Frontal cortex (tissue), 4 donors: ENCODE data around the gene ITPR1. TPM values are rescaled to one million over a fixed set of nuclear protein-coding genes. Genes with fewer than 3 reads are reported as not detected.
"Not testable (repeated sequence)": the region's sequence is repeated elsewhere in the genome, so short reads cannot be mapped to it uniquely, and the experiment has no call there.

Source experiments
- DNase-seq, 2 donors: peaks; one replicate each; pipeline ENCODE4 v3.0.0; 2012; ENCODE audit warnings: low spot score in 2 of 2
- FAIRE-seq: peaks from 2 replicates; lab custom pipeline; 2012; peaks lifted over from hg19 to GRCh38; lab: Jason Lieb, UNC
- total RNA-seq: library from RNA; depleted of rRNA; stranded (reverse); fragments of >200 nt; gene quantifications from one replicate; pipeline ENCODE4 v1.2.3, GENCODE V29; 2014
- donor health status: control.
- donor health status: control.
- donor health status: control.

The ITPR1 gene
- total RNA-seq, 1 donor from 2014 or later = 70.9 TPM

DNA sequence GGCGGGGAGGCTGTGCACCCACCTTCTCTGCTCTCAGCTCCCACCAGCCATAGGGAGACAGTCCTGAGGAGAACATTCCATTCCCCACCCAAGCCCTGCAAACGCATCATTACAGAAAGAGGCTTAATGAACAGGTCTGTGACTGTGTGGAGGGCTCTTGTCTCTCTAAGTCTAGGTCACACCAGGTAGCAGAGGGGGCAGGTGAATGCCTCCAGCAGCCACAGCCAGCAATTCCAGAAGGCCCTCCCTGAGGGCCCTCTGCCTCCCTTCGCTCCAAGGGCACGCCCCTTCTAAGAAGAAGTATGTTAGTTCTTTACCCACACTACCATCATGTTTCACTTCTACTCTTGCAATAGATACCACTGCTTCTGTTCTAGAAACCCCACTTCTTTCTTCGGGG, 268.6 kb downstream of the ITPR1 start:
- no peak for FAIRE-seq

DNA sequence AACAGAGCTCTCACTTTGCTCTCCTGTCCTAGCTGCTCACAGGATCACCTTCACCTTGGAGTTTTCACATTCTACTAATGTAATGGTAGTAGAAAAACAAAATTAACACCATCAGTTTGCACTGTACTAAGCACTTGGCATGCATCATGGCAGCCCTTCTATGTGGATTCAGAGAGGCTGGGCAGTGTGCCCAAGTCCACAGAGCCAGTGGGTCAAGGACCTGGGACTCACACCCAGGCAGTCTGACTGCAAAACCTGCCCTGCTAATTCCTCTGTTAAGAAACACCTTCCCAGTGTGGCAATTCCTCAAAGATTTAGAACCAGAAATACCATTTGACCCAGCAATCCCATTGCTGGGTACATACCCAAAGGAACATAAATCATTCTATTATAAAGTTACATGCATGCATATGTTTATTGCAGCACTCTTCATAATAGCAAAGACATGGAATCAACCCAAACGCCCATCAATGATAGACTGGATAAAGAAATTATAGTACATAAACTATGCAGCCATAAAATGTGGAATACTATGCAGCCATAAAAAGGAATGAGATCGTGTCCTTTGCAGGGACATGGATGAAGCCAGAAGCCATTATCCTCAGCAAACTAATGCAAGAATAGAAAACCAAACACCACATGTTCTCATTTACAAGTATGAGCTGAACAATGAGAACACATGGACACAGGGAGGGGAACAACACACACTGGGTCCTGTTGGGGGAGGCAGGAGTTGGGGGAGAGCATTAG, 269.5 kb downstream of the ITPR1 start:
- DNase-seq, FAIRE-seq: not testable (repeated sequence)

More for the DNA sequence above, 268.6 kb downstream of the ITPR1 start:
- DNase-seq = no peak

DNA sequence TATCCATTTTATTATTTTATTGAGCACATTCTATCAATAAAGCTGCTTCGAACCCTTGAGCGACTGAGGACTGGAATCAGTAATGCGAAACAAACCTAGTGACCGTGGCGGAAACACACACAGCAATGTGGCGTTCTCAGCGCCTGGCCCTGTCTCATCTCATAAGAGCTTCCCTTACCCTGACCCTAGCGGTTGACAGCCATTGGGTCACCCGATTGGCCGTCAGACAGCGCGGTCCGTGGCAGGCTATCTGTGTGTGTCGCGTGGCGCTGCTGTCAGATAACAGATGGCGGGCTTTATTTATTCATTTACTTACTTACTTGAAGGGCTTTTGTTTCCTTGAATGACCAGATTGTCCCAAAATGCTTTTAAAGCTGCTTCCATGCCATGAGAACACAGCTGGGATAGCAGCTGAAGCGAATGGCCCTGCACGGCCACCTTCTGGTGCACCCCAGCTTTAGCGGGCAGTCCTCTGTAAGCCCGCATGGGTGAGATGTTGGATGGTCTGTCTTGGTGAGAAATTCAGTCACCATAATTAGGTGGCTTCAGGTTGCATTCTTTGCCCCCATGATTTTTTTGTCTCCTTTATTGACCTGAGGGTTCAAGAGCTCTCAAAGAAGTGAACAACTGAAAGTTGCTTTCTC, 270.6 kb downstream of the ITPR1 start:
- FAIRE-seq (no peak), DNase-seq (no peak)

DNA sequence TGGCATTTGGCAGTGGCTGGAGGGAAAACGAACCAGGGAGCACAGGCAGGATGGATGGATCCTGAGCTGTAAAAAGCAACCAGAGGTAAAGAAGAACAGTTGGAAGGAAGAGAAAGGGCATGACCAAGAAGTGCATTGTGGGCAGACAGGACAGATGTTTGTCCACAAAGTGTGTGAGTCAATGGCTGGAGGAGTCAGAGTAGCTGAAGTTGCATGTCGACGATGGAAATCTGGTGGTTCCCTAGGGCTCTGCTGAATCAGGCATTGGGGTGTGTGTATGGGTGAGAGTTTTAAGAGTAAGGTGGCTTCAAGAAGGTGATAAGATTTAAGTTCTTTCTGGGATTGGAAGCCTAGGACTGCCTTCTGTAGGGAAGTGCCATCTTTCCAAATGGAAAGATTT, 272.1 kb downstream of the ITPR1 start:
- FAIRE-seq (no peak), DNase-seq (no peak)

DNA sequence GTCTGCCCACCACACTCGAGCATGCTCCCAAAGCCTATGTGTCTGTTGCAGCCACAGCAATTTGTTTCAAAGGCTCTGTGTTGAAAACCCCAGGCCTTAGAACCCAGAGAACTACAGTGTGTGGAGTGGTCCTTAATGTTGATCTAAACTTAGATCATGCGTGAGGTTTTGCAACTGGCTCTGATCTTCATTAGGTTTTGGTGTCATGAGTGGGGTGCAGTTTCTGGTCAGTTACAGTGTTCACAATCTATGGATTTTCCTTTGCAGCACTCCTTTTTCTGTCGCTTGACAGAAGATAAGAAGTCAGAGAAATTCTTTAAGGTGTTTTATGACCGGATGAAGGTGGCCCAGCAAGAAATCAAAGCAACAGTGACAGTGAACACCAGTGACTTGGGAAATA, 273.1 kb downstream of the ITPR1 start:
- DNase-seq (no peak), FAIRE-seq (no peak)

DNA sequence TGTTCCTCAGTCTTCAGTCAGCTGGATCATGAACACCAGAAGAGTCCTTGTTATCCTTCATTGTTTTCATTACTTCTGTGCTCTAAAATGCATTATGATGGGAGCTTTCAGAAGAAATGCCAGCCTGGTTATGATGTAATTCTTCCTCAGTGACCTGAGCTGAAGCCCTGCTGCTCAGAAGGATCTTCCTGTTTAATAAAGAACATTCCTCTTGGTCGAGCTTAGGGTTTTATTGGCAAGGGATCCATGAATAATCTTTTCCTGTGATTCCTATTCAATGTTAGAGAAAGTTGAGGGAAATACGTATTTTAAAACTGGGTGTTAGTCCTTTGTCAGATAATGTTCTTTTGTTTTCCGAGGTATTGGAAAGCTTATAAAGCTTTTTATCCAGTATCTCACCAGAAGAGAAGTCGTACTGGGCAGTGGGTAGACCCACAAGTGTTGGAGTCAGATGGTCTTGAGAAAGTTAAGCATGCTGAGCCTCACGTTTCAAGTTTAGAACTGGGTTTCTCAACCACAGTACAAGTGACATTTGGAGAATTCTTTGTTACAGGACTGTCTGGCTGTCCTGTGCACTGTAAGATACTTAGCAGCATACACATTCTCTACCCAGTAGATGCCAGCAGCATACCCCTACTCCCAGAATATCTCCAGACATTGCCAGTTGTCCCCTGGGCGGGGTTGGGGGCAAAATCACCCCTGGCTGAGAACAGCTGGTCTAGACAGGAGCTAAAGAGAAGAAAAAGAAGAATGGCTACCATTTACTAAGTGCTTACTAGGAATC, 273.8 kb downstream of the ITPR1 start:
- DNase-seq (no peak), FAIRE-seq (no peak)

DNA sequence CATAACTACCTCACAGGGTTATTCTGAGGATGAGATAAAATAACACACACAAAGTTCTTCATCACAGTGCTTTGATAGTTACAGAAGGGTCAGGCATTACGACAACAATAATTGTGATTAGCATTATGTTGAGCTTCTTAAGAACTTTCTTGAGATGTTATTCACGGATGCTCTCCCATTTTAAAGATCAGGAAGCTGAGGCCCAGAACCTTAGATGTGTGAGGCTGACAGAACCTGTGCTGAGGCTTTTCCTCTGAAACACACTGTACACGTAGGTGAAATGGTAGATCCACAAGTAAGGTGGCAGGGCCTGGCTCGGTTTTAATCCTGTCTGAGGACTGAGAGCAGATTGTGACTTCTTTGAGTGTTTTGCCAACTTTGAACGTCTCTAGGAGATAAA, 274.9 kb downstream of the ITPR1 start:
- DNase-seq (no peak), FAIRE-seq (no peak)

DNA sequence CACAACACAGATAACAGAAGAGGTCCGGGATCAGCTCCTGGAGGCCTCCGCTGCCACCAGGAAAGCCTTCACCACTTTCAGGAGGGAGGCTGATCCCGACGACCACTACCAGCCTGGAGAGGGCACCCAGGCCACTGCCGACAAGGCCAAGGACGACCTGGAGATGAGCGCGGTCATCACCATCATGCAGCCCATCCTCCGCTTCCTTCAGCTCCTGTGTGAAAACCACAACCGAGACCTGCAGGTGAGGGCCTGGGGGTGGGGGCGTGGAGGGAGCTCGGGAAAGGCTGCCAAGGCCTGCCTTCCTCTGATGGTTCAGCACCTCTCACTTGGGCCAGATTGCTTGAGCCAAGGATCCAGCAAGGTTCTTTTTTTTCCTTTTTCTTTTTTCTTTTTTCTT, 275.4 kb downstream of the ITPR1 start:
- no peak for FAIRE-seq
- no peak for DNase-seq

DNA sequence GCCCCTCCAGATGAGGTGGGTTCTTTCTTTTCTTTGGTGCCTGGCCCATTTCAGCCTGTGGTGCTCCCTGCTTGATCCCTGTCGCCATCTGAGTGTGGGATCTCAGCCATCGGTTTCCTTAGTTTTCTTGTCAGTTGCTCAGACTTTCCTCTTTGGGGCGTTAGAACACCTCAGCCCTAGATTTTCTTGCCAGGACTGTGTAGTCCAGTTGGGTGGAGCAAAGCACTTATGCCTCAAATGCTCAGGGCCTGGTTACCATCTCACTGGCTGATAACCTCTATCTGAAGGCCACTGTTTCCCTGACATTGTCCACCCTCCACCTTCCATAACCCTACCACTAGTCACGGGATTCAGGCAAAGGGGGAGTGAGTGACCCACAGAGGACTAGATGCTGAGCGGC, 277.4 kb downstream of the ITPR1 start:
- DNase-seq (no peak), FAIRE-seq (no peak)

DNA sequence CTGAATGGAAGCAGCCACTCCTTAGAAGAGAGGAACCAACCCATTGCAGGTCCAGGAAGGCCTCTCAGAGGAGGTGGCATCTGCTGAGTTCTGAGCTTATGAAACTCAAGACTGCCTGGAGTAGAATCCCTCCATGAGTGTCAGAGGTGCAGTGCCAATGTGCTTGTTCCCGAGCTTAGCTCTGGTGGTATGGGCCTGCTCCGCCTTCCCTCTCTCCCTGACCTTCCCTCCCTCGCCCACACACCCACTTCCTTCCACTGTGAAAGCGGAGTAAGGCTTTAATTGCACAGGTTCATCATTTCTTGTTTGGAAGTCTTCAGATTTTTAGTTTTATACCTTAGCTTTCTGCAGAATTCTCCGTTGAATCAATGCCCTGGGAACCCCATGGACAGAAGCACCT, 278.1 kb downstream of the ITPR1 start:
- FAIRE-seq = no peak
- DNase-seq = no peak

DNA sequence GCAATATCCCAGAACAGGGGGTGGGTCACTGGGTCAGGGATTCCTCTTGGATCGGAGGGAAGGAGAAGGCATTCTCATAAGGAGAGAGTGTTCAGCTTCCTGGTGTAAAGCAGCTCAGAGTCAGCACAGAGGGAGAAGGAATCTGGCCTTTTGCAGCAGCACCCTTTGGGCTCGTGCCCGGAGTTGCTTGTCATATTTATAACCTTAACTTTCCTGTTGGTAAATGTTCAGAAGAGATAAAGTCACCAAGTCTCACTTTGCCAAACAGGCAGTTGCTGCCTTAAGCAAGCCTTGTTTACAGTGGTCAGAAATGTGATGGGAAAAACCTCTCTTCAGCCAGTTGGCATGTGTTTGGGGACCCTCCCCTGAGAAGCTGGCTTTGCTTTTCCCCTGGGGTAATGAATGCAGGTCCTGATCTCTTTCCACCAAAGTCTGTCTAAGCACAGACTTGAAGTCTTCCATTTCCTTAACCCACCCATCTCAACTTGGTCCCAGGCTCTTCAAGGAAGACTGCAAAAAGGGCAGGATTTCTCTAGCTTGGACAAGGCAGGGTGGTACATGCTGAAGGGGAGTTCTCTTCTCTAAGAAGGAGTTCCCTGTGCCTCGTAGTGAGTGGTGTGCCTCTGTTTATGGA, 279.1 kb downstream of the ITPR1 start:
- FAIRE-seq (no peak), DNase-seq (peak in 1 of 2 donors; percentile 37)

DNA sequence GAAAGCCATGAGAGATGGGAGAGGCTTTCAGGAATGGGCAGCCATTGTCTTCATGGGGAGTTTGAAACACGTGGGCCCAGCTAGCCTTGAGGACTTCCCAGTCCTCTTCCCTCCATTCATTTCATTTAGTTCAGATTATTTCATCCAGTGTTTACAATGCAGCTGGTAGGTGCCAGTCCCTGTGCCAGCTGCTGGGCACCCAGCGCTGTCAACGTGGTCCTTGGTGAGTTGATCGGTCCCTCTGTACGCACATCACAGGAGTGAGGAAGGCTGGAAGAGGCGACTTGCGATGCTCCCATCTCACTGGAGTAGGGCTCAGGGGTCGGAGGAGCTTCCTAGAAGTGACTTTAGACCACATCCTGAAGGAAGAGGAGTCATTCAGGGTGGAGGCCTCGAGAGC, 279.7 kb downstream of the ITPR1 start:
- no peak for DNase-seq
- FAIRE-seq = no peak

DNA sequence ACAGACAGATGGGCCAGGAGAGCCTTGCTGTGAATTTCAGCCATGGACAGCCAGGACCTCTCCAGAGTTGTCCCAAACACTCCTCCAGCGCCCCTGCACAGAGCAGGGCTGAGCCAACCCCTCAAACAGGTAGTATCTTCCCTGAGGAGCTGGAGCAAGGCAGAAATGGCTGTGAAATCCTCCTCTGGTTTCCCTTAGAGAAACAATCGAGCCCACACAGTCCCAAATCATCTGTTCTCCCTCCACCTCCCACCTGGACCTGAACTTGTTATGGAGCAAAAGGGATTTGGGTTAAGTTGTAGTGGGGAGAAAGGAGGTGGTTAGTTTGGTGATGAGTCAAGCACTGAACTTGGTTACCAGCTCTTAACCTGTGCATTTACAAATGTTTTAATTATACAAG, 280.4 kb downstream of the ITPR1 start:
- DNase-seq = no peak
- FAIRE-seq = no peak

DNA sequence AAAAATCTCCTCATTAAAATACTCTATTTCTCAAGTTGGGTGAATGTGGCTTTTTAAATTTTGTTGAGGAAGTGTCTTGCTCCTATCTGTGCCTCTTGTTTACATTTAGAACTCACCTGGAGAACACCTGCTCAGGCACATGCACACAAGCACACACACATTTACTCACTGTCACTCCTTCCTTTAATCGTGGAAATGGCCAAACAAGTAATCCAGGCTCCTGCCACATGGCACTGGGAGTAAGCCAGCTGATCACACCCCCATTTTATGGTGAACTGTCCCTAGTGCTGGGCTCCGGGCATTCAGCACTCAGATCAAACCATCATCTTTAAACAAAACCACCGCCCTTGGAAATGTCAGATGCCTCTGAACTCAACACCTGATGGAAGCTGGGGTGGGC, 281.4 kb downstream of the ITPR1 start:
- DNase-seq (no peak), FAIRE-seq (no peak)

DNA sequence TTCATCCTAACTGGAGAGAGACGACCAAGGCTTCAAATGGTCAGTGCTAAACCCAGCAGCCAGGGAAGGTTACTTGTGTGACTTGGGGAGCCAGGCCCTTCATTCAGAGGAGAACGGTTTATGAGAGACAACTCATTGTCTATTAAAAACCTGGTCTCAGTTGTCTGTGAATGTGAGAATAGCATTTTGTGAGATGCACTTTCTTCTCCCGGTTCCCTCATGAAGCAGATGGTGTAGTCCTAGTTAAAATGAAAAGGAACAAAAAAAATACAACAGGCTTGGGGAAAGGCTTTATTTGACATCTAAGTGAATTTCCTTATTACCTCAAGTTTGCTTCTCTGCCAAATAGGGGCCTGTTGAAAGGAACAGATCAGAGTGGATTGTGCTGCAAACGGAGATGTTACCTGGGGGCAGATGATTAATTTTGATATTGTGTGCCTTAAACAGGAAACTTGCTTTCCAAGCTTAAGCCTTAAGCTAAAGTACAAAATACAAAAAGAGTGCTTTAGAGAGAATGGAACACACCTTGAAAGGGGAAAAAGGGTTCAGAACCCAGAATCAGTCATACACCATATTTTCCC, 283.3 kb downstream of the ITPR1 start:
- FAIRE-seq (no peak), DNase-seq (no peak)

DNA sequence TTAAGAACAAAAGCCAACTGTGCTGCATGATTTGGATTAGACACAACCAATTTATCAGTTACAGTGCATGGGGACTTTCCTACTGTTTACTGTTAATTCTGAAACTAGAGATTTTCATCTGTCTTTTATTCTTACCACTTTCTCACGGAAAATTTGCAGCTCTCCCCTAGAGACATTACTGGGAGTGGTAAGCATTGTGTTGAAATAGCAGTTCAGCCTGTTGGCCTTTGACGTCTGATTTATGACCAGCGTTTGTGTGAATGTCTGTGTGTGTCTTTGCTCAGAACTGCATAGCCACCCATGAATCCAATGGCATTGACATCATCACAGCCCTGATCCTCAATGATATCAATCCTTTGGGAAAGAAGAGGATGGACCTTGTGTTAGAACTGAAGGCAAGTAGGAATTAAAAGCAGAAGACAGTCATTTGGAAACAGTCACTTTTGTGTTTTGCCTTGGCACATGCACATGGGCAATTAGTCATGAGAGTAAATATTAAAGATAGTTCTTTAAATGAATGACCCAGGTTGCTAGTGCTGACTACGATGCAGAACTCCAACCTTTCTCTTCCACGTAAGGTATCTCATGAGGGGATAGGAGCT, 283.9 kb downstream of the ITPR1 start:
- FAIRE-seq = no peak
- DNase-seq = no peak

DNA sequence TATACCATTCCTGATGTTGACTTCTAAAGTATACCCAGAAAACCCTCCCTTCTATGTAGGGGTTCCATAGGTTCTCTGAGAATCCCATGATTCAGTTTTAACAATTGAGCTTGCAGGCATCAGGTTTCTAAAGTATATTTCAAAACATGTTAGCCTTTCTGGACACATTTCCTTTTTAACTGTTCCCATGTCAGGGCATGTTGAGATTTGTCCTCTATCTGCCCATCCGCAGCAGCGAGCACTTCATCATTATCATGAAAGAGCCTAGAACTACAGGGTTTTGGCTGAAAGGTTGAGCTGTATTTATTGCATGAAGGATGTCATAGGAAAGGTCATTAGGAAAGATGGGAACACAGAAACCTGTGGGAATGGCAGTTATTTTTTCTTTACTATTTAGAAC, 285.0 kb downstream of the ITPR1 start:
- FAIRE-seq = no peak
- no peak for DNase-seq

DNA sequence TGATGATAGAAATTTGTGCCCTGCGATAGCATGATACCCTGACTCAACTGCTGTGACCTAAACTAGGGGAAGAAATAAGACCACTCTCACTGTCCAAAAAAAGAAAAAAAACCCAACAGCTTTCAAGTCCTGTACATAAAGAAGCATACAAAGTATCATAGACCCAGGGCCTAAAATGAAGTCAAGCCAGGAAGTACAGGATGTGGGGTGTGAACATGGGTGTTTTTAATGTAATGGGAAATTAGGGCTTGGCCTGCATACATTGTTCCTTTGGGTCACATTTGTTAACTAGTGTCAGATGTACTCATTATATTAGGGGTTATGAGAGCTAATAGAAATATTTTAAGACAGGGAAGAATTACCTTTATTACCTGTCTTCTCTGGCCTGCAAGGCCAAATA, 285.6 kb downstream of the ITPR1 start:
- FAIRE-seq (no peak), DNase-seq (no peak)

DNA sequence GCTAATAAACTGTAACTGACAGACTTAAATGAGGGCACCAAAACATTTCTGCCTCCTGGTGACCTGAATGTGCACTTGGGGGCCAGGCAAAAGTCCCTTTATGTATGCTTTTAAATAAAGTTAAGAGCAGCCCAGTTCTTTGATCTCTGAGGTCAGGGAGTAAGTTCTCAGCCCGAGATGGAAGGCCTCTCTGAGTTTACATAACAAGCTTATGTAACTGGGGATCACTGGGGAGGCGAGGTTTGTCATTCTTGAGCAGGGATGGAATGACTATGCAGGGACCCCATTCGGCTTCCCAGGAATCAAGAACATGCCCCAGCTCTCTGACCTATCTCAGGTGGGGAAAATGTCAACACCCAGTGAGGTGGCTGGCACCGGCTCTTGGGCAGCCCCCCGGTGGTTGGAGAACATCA, 287.4 kb downstream of the ITPR1 start:
- no peak for DNase-seq
- FAIRE-seq = no peak

DNA sequence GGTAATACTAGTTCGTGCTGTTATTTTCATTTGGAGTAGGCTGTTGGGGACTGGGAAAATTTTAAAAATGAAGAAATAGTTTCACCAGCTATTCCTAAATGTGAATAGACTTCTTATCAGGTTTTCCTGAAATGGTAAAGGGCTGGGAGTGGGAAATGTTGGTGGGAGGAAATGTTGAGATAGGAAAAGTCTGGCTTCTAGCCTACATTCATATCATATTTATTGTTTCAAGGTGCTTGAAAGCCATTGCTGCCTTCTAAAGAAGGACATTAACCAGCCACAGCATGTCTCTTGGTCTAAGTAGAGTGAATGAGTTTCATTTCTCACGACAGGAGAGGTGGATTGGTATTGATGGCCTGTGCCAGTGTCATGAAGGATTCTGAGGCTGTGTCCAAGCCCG, 288.9 kb downstream of the ITPR1 start:
- FAIRE-seq (no peak), DNase-seq (no peak)
